Stimulated activated CD8-positive, alpha-beta memory T cell treated with anti-CD3 and anti-CD28 coated beads, Interleukin-15, amount 100 ng/mL, for 1 hour (primary cell): ENCODE data around the gene MYH15.

ENCODE experiments used
- DNase-seq: peaks from one replicate; pipeline ENCODE4 v3.0.0-alpha.2; 2020; ENCODE audit warnings: low read depth

Gene MYH15

DNA sequence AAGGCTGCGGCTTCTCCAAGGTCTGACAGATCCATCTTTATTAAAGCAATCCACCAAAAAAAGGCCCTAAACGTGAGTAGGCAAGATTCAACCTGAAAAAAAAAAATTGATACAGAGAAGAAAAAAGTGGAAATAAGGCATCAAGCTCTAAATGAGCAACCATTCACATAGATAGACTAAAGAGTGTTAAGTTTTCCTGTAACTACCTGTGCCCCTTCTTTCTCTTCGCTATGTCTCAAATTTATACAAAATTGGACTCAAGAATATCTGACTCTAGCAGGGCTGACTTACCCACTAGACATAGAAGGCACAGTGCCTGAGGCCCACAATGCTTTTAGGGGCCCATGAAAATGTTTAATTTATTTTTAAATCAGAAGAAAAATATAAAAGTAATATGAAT, at the start of gene MYH15:
TSS of gene MYH15 (minus strand) at position 101 of the 400 bp plus-strand sequence. CDS start at position 35, 66 bp downstream.
- no peak for DNase-seq

- DNase-seq = no peak
Measured at GRCh38 chr3:108555966-108556581, 45.7 kb upstream of the MYH15 start.

- DNase-seq = no peak
Measured at GRCh38 chr3:108554913-108555571, 44.6 kb upstream of the MYH15 start.

DNA sequence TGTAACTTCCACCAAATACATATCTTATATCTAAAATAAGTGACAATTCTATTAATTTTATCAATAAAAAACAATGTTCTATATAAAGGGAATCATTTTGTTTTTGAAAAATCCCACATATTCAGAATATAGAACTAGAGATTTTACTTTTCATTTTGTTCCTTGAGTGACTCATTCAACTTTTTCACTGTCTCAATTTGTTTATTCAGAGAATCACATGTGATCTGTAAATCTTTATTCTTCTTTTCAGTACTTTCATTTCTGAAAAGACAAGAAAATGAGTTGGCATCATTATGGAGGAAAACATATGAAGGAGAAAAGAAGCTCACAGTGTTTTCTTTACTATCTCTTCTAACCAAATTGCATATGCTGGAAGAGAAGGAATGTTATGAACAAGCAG, 43.8 kb upstream of the MYH15 start:
- DNase-seq = no peak

DNA sequence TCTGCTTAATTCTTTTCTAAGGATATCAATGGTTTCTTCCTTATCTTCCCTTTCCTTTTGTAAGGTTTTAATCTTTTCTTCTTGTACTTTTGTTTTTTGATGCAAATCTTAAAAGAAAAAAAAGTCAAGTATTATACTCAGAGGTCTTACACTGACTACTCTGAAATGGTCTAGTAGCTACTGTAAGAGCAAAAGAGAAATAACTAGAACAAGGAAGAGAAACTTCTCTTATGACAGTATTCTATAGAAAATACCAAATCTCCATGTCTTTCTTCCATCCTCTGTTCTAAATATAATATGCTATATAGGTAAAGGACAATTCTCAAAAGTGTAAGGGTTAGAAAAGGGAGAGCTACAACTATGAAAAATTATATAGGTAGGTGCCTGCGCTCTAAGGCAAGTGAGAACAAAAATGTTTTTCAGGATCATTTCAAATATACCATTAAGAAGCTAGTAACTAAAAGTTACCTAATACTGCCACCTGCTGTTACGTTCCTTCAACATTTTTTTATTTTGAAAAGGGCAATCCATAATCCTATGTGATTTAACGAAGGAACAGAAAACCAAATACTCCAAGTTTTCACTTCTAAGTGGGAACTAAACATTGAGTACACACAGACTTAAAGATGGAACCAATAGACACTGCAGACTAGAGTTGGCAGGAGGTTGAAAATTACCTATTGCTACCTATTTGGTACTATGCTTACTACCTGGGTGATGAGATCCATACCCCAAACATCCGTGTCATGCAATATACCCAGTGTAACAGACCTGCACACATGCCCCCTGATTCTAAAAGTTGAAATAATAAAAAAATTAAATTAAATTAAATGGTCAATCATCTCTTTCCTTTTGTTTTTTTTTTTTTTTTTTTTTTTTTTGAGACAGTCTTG, 42.1 kb upstream of the MYH15 start:
- DNase-seq = no peak

- DNase-seq = no peak
Measured at GRCh38 chr3:108548886-108549285, 38.5 kb upstream of the MYH15 start.

- no peak for DNase-seq
Measured at GRCh38 chr3:108548304-108548703, 37.9 kb upstream of the MYH15 start.

DNA sequence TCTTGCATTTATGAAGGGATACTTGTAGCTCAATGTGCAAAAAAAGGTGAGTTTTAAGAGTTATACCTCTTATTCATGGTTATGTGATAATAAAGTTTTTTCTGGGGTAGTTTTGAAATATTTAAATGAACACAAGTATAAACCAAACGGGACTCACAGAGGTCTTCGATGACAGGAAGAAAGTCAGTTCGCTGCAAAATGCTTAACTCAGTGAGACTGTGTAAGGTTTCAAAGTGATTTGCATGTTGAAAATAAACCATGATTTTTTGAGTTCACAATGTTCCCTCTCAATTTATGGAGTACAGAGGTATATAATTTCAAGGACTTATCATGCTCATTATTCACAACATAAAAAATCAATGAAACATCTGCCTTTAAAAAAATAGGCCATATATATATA, 36.3 kb upstream of the MYH15 start:
- DNase-seq = no peak

DNA sequence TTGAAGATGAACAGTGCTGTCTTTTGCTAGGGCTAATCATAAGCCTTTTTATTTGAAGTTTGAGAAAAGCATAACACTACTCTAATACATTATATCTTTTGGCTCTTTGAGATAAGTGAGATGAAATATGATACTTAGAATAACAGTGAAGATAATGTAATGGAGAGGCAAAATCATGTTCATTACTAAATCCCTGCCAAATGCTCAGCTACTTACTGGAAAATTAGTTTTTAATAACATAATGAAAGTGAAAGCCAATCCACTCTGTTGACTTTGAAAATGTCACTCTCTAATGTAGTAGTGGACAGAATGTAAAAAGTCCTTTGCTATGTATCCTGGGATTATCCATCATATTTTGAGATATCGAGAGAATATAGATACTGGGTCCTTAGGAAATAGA, 35.9 kb upstream of the MYH15 start:
- no peak for DNase-seq

DNA sequence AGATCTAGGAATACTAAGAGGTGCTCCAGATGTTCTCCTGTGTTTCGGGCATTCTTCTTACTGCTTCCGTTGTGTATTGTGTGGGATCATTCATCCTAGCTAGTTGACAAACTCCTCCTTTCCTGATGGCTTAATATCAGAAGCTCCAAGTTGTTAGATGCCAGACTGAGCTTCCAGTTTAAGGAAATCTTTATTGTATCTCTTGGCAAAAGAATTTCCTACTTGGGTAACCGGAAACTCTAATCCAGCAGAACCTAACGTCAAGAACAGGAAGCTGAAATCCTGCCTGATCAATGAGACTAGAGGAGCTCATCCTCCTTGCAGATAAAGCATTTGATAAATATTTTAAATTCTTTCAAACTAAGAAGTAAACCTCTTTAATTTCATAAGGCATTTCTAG, 27.7 kb upstream of the MYH15 start:
- no peak for DNase-seq

DNA sequence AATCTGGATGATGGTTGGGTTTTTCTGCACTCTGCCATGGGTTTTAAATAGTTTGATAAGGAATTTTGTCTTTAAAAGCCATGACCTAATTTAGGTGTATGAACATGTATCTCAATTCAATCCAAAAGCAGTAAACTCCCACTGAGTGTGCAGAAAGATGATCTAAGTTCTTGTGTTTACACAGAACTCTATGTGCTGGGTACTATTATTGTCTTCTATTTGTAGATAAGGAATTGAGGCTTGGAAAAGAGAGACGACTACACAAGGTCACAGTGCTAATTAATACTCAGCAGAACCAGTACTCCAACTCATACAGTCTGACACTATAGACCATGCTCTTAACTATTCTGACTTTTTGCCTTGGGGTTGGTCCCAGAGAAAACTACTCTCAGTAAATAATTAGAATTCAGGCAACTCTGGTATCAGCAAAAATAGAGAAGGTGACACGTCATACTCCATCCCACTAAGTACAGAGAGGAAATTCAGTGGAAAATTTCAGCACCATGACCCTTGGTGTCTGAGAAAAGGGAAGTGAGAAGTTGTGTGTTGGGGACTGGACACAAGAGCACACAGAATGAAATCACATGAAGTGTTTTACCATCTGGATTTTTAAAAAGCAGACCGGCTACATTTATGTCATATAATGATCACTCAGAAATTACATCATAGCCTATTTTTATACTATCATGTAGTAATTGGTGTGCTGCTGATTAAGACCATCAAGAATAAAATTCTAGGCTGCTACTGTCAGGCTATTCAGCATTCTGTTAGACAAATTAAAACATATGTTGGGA, 18.3 kb upstream of the MYH15 start:
- no peak for DNase-seq

- no peak for DNase-seq
Measured at GRCh38 chr3:108527817-108528216, 17.4 kb upstream of the MYH15 start.

DNA sequence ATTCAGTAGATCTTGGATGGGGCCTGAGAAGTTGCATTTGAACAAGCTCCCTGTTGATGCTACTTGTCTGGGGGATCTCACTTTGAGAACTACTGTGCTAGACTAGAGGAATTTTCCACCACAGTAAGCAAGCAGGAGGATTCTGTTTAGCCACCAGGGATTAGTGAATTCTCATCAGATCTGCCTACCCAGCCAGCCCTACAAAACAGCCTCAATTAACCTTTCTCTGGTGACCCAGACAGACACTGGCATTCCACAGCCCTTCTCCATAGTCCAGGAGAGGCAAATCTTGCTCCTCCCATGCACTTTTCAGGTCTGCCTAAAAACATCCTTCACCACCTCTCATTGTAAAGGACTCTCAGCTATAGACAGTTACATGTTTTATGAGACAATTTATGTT, 16.7 kb upstream of the MYH15 start:
- DNase-seq = no peak

DNA sequence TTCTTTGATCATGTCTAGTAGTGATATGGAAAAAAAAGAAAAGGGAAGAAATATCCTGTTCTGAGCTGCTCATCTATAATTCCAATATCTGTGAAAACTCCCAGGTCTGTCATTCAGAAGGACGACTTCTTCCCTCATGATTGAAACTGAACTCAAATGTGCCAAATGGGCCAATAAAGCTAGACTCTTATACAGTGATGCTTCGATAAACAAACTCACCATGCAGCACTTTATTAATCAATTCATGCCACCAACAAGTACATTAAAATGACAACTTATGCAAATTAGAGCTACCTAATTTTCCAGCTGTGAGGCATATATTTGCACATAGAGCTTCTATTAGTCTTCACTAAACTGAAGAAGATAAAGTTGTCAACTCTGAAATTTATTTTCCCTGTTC, 15.6 kb upstream of the MYH15 start:
- no peak for DNase-seq

DNA sequence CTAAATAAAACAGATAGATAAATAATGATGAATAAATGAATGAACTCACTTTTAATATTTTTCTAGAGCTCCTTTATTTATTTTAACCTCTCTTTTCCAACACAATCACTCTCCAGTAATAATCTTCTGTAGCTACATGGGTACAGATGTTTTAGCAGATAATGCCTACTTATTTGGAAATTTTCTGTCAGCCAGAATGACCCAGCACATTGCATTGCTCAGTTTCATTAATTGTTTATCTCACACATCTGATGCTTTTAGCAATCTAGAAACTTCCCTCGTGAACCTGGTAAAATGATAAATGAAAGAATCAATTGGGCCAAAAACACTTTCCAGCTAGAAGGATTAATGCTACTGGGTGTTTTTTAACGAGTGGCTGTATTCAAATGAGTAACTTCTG, 14.9 kb upstream of the MYH15 start:
- no peak for DNase-seq

- DNase-seq = no peak
Measured at GRCh38 chr3:108524537-108524936, 14.1 kb upstream of the MYH15 start.

- no peak for DNase-seq
Measured at GRCh38 chr3:108518895-108519294, 8.5 kb upstream of the MYH15 start.

GRCh38 chr3:108516881-108517280, 6.5 kb upstream of the MYH15 start:
- no peak for DNase-seq

- DNase-seq = no peak
Measured at GRCh38 chr3:108513961-108514360, 3.6 kb upstream of the MYH15 start.

GRCh38 chr3:108512671-108513070, 2.3 kb upstream of the MYH15 start:
- DNase-seq = no peak

GRCh38 chr3:108511490-108511889, 1.1 kb upstream of the MYH15 start:
- DNase-seq = no peak

GRCh38 chr3:108511055-108511454, 659 bp upstream of the MYH15 start:
- no peak for DNase-seq
